HG03521 (cell line): ENCODE measurements around the gene AZIN2.
"Not testable (repeated sequence)": the region's sequence is repeated elsewhere in the genome, so short reads cannot be mapped to it uniquely, and the experiment has no call there.

Source experiments
- ATAC-seq: cut with Tn5 transposase; IDR thresholded peaks from one replicate; pipeline ENCODE4 v1.9.1; 2021; ENCODE audit warnings: mild to moderate bottlenecking, moderate library complexity; ENCODE audit not compliant: unreplicated experiment

AZIN2 gene

GRCh38 chr1:33093004-33093403, 12.1 kb downstream of the AZIN2 start:
- no peak for ATAC-seq

DNA sequence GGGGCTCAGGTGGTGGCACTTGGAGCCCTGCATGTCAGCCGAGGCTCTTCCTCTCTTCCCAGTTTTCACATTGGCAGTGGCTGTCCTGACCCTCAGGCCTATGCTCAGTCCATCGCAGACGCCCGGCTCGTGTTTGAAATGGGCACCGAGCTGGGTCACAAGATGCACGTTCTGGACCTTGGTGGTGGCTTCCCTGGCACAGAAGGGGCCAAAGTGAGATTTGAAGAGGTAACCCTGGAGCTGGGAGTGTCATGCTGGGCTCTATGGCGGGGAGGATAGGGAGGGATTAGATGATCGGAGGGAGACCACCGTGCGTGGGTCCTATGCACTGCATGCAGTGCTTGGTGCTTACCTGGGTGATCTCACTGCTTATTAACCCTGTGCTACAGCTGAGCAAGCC, 13.5 kb downstream of the AZIN2 start:
- no peak for ATAC-seq

DNA sequence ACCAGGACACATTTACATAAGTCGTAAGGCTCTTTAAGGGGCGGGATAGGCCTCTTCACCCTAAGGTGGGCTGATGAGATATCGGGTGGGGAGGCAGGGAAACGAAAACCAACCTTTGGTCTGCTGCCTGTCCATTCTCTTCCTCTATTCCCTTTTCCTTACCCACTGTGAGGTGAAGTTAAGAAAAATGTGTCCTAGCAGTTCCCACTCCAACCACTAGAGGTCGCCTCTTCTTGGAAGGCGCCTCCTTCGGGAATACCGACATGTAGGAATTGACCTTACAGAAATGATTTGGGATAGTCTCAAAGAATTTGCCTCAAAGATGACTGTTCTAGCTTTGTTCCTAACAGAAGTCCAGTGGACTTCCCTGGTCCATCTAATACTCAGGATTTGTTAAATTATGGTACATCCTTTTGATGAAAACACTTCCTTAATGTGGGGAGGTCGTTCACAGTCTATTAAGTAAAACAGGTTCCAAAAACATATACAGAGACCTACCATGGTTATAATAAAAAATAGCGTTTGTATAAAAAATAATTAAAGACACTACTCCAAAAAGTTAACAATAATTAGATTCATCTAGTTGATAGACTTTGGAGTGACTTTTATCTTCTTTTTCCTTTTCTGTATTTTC, 14.1 kb downstream of the AZIN2 start:
- no peak for ATAC-seq

DNA sequence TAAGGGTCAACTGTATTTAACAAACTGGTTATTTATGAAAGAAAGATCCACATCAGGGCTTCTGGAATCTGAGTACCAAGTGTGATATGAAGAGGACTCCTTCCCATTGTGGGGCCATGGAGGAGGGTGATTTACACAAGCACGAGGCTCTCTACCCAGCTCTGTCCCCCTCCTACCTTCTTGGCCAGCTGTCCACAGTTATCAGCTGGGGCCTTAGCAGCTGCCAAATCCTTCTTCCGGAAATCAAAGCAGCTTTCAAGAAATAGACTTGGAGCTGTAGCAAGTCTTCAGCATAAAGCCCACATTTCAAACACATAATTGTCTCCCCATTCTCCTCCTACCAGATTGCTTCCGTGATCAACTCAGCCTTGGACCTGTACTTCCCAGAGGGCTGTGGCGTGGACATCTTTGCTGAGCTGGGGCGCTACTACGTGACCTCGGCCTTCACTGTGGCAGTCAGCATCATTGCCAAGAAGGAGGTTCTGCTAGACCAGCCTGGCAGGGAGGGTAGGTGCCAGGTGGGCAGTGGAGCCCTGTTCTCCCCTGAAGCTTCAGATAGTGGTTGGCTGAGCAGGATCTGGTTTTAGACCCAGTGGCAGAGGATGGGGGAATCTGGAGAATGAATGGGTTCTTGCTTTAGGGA, 15.5 kb downstream of the AZIN2 start:
- ATAC-seq: no peak

GRCh38 chr1:33097137-33097611, 16.2 kb downstream of the AZIN2 start:
- no peak for ATAC-seq

GRCh38 chr1:33097762-33098161, 16.8 kb downstream of the AZIN2 start:
- no peak for ATAC-seq

DNA sequence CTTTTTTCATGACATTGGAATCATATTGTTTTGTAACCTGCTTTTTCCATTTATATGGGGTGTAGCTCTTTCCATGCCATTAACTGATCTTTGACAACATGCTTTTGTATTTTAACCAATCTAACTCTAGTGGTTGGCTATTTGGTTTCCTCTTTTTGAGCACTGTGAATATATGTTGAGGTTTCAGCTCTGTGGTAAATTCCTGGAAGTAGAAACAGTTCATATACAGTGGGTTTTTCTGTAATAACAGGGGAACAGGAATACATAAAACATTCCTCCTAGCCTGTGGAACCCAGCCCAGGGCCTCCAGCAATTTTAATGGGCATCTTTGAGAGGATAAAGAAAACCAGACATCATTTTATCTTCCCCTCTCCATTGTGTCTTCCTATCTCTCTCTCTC, 17.4 kb downstream of the AZIN2 start:
- no peak for ATAC-seq

DNA sequence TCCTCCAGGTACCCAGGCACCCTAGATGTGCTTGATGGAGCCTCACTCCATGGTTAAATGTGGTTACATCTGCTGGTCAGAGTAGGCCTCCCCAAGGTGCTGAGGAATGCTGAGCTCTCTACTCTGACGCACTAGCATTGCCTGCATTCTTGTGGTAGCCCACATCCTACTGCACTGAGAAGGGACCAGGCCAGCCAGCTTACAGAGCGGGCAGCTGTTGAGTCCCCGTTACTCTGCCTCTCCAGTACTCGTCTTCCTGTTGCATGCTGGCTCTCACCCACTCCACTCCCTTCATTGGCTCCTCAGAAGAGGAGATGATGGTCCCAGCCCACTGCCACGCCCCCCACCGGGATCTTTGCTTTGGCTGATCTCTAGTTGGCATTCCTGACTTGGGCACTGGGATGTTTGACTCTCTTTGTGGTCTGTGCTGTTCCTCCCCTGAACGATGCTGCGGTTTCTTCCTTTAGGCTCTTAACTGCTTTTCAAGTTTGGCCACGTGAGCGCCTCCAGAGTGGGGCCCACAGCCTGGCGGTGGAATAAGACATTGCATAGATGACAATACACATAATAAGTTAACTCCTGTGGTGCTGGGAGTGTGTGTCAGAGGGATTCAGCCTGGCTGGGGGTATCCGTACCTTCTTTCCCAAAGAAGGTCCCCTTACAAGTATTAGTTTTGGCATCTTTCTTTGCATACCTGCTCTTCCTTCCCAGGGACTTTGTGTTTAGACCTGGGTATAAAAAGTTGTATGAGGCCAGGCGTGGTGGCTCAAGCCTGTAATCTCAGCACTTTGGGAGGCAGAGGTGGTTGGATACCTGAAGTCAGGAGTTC, 18.6 kb downstream of the AZIN2 start:
- peak; percentile 90 for ATAC-seq

DNA sequence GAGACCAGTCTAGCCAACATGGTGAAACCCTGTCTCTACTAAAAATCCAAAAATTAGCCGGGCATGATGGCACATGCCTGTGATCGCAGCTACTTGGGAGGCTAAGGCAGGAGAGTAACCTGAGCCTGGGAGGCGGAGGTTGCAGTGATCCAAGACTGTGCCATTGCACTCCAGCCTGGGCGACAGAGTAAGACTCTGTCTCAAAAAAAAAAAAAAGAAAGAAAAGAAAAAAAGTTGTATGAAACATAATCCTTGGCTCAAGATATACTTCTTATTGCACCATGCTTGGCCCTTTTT, 19.1 kb downstream of the AZIN2 start:
- ATAC-seq: not testable (repeated sequence)

- no peak for ATAC-seq
Measured at GRCh38 chr1:33110477-33110876, 29.5 kb downstream of the AZIN2 start.

DNA sequence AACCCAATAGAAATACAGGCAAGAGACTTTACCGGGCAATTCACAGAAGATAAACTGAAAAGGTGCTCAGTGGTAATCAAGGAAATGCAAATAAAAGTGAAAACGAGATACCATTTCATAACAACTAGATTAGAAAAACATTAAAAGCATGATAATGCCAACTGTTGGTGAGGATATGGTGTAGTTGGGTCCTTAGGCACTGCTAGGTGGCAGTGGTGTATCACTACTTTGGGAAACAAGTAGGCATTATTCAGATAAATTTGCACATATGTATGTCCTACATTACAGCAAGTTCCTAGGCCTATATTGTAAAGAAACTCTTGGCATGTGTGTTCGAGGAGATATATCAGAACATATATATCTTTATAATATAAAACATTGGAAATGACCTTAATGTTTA, 31.0 kb downstream of the AZIN2 start:
- no peak for ATAC-seq

- ATAC-seq: no peak
Measured at GRCh38 chr1:33117440-33118085, 36.6 kb downstream of the AZIN2 start.

GRCh38 chr1:33118274-33118673, 37.3 kb downstream of the AZIN2 start:
- ATAC-seq: no peak

DNA sequence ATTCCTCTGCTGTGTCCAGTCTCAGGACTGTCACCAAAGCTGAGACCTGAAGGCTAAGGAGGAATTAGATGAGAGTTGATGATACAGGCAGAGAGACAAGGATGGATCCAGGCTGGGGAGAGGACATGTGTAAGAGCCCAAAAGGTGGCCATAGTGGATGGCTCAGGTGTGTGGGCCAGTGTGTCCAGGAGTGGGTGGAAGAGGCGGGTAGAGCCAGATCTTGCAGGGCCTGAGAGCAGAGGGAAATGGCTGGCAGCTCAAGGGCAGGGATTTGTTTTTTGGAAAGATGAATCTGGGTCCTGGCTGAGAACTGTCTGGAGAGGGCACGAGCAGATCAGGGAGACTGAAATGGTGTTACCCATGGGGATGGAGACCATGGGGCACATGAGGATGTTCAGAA, 38.1 kb downstream of the AZIN2 start:
- no peak for ATAC-seq

DNA sequence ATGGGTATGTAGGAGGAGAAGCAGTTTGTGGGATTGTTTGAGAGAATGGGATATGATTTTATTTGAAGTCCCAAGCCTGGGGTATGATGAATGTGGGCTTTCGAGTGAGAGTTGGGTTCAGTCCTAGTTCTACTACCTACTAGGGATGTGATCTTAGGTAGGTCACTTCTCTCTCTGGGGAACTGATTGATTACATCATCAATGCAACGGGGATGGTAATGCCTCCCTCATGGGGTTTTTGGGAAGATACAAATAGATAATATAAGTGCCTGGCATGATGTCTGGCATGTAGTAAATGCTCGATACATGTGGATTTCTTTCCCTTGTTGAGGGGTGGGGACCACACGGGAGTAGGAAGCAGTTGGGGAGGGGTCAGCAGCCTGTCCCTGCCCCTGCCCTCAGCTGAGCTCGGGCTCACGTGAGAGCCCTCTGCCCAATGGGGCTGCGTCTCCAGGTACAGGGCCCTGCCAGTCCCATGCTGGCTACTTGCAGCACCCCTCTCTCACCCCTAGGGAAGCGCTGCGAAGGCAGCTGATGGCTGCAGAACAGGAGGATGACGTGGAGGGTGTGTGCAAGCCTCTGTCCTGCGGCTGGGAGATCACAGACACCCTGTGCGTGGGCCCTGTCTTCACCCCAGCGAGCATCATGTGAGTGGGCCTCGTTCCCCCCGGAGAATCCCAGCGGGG, 38.7 kb downstream of the AZIN2 start:
- no peak for ATAC-seq

DNA sequence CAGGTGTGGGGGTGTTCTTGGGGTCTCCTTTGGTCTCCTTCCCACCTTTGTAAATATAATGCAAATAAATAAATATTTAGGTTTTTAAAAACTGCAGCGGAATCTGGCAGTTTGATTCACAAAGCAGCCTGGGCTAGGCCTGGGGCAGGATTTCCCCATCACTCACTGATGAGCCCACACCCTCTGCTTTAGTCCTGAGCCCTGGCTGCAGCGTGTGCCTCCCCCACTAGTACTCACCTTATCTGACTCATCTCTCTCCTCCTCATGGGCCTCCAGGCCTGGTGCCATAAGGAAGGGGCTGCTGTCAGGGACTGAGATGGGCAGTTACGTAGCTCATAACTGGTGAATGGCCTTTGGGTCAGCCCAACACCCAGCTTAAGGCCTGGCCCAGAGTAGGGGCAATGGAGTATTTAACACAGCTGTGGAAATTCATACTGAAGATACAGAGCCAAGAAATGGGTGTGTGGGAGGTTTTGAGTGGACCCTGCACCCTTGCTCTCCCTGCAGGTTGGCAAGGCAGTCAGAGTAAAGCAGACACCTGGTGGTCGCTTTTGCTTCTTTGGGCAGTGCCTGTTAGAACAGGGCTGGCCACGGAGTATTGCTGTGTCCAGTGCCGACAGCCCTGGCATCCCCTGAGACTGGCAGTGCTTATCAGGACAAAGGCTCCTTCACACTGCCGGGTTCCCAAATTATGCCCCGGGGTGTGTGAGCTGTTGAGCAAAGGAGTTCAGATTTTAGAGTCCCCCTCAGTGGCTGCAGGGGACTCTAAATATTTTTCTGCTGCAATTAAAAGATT, 39.7 kb downstream of the AZIN2 start:
- no peak for ATAC-seq

DNA sequence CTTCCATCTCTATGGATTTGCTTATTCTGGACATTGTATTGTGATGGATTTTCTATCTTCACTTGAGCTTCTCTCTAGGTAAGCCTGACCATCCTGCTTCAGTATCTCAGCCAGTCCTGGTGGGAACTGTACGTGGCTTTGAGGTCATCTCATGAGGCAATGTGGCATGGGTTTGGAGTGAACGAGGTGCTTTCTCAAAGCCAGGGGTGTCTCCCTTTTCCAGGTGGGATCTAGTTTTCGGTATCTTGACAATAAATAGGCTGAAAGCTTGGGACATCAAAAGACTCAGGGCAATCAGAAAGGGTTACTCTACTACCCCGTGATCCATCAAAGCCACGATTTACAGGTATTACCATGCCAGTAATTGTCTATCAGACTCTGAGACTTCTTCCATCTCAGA, 40.8 kb downstream of the AZIN2 start:
- ATAC-seq: no peak

- no peak for ATAC-seq
Measured at GRCh38 chr1:33122483-33123178, 41.7 kb downstream of the AZIN2 start.

GRCh38 chr1:33123266-33123665, 42.3 kb downstream of the AZIN2 start:
- no peak for ATAC-seq

DNA sequence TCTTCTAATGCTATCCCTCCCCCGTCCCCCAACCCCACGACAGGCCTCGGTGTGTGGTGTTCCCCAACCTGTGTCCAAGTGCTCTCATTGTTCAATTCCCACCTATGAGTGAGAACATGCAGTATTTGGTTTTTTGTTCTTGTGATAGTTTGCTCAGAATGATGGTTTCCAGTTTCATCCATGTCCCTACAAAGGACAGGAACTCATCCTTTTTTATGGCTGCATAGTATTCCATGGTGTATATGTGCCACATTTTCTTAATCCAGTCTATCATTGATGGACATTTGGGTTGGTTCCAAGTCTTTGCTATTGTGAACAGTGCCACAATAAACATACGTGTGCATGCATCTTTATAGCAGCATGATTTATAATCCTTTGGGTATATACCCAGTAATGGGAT, 43.7 kb downstream of the AZIN2 start:
- ATAC-seq: not testable (repeated sequence)
